WERI-Rb-1 (cell line): ENCODE data around the gene PGGHG.
A peak's percentile ranks its signal among the peaks of the same experiment; 100 is the strongest.

Source experiments
- DNase-seq: peaks from one replicate; pipeline ENCODE4 v3.0.0-alpha.2; 2020
- H3K27ac ChIP-seq: fragments of 250-450 bp; sonication (Bioruptor Pico); 2 replicates; pipeline ENCODE4 v1.5.1; 2020; ENCODE audit warnings: mild to moderate bottlenecking, moderate library complexity
- H3K27me3 ChIP-seq: fragments of 250-450 bp; sonication (Bioruptor Pico); 2 replicates; pipeline ENCODE4 v1.5.1; 2021; ENCODE audit warnings: mild to moderate bottlenecking, low read depth, moderate library complexity; ENCODE audit not compliant: insufficient read depth, severe bottlenecking
- H3K36me3 ChIP-seq: fragments of 250-450 bp; sonication (Bioruptor Pico); 2 replicates; pipeline ENCODE4 v1.5.1; 2020; ENCODE audit warnings: mild to moderate bottlenecking, moderate library complexity
- H3K4me3 ChIP-seq: 2 replicates; pipeline ENCODE4 v1.5.1; 2011; ENCODE audit warnings: low read depth, mild to moderate bottlenecking, control low read depth, low read length
- H3K9me3 ChIP-seq: fragments of 250-450 bp; sonication (Bioruptor Pico); 2 replicates; pipeline ENCODE4 v1.5.1; 2021; ENCODE audit warnings: mild to moderate bottlenecking, moderate library complexity; ENCODE audit not compliant: severe bottlenecking
- CTCF ChIP-seq: IDR thresholded peaks from 2 replicates; pipeline ENCODE4 v1.5.1; 2011; ENCODE audit warnings: low read depth, mild to moderate bottlenecking, control low read depth, inconsistent platforms, low read length

Gene PGGHG

DNA sequence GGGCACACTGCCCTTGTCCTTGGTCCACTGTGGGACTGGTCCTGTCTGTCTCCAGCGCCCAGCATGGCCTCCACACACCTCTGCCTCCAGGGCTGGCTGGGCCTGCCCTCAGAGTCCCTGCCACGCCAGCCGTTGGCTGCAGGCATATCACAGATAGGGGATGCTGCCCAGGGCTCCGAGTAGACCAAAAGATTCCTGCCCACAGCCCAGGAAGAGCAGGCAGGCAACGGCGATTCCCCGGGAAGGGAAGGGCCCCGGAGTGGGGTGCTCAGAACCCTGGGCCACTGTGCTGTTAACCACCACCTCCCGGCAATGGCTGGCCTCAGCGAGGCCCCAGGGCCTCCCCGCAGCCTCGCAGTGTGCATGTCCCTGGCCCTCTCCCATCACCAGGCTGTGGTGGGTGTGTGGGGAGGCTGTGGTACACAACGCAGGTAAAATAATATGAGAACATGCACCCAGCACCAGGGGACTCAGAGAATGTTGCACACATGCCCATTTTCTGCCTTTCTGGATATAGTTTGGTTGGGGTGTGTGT is 8.2 kb downstream of the PGGHG start:
- Histone ChIP-seq H3K27me3 (no peaks in the 10 kb centered on the region), H3K4me3 (no peak overlapping the region), H3K27ac (no peak overlapping the region), H3K9me3 (no peaks in the 10 kb centered on the region), H3K36me3 (no peaks in the 10 kb centered on the region)
- DNase-seq, result no peak
- TF ChIP-seq CTCF, result no peak

- H3K4me3 ChIP-seq, result no peak overlapping the region
- H3K27ac ChIP-seq, result no peak overlapping the region
- no peak for TF ChIP-seq CTCF
- no peaks in the 10 kb centered on the region for H3K36me3 ChIP-seq
- DNase-seq, result no peak
- no peaks in the 10 kb centered on the region for H3K9me3 ChIP-seq
- H3K27me3 ChIP-seq, result no peaks in the 10 kb centered on the region
Measured at GRCh38 chr11:297586-298405, 8.9 kb downstream of the PGGHG start.

DNA sequence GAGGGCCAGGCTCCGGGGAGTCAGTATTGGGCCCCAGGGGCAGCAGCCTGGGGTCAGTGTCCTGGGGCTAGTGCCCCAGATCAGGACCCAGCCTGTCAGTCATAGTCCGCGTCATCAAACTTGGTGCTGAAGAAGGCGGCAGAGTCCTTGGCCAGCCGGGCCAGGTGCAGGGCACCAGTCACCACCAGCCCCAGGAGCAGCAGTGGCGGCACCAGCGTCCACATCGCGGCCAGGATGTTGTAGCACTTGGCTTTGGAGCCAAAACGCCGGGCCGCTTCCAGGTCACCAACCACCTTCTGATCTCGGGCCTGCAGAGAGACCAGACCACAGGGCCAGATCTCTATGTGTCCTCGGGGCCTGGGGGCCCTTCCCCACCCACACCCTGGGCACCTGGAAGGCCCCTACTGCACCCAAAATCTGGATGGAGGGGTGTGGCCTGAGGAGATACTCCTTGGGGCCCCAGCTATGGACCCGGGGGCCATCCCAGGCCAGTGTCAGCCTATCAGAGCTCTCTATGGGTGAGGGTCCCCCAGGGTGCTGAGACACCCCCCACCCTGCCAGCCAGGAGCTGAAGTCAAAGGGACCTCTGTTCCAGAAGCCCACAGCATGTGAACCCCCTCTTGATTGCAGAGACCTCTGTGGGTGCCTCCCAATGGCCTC is 9.6 kb downstream of the PGGHG start:
- no peak for TF ChIP-seq CTCF
- H3K9me3 ChIP-seq, result no peaks in the 10 kb centered on the region
- H3K27ac ChIP-seq, result no peak overlapping the region
- no peaks in the 10 kb centered on the region for H3K27me3 ChIP-seq
- peak; percentile 3 for DNase-seq
- H3K4me3 ChIP-seq, result no peak overlapping the region
- H3K36me3 ChIP-seq, result no peaks in the 10 kb centered on the region

GRCh38 chr11:299081-299891 is 10.4 kb downstream of the PGGHG start, which contains the start of gene IFITM5:
IFITM5 (minus strand) TSS chr11:299526; CDS start chr11:299490, 36 bp downstream.
- DNase-seq, result no peak
- TF ChIP-seq CTCF, result no peak
- no peaks in the 10 kb centered on the region for H3K27me3 ChIP-seq
- no peak within 1 kb of the TSS for H3K4me3 ChIP-seq
- H3K27ac ChIP-seq, result no peak within 1 kb of the TSS
- H3K9me3 ChIP-seq, result no peaks in the 10 kb centered on the region
- no peaks in the 10 kb centered on the region for H3K36me3 ChIP-seq

GRCh38 chr11:299951-300735 is 11.2 kb downstream of the PGGHG start:
- no peaks in the 10 kb centered on the region for H3K27me3 ChIP-seq
- no peaks in the 10 kb centered on the region for H3K9me3 ChIP-seq
- H3K4me3 ChIP-seq, result no peak overlapping the region
- H3K27ac ChIP-seq, result no peak overlapping the region
- 0 out of 2 replicates have a peak, but pooled peaks have one; percentile 11 for TF ChIP-seq CTCF
- no peak for DNase-seq
- H3K36me3 ChIP-seq, result no peaks in the 10 kb centered on the region
